Gastroesophageal sphincter (tissue), 4 donors: ENCODE data around the gene APLP2. TPM values are rescaled to one million over a fixed set of nuclear protein-coding genes. Genes with fewer than 3 reads are reported as not detected.
"Not testable (repeated sequence)": the region's sequence is repeated elsewhere in the genome, so short reads cannot be mapped to it uniquely, and the experiment has no call there.

Experiments used
- ATAC-seq: fragments of 150-250 bp; one replicate; pipeline ENCODE4 v1.9.1; 2016; ENCODE audit warnings: mild to moderate bottlenecking, moderate library complexity
- H3K27ac ChIP-seq, 4 donors: fragments of 200-600 bp; sonication (generic) in 3 of 4; 1 replicate in 3 of 4; 2 replicates in 1 of 4; pipeline ENCODE4 v1.5.1; 2016 to 2019
- H3K27me3 ChIP-seq: fragments of 200-600 bp; sonication (generic); one replicate; pipeline ENCODE4 v1.5.1; 2019
- H3K36me3 ChIP-seq, 2 donors: fragments of 200-600 bp; sonication (generic); one replicate each; pipeline ENCODE4 v1.5.1; 2019; ENCODE audit warnings: control low read depth in 1 of 2
- H3K4me1 ChIP-seq, 3 donors: fragments of 200-600 bp; sonication (generic); 1 replicate in 2 of 3; 2 replicates in 1 of 3; pipeline ENCODE4 v1.5.1; 2016 to 2019; ENCODE audit warnings: control low read depth in 2 of 3
- H3K4me3 ChIP-seq, 2 donors: fragments of 200-600 bp; sonication (generic); one replicate each; pipeline ENCODE4 v1.5.1; 2019; ENCODE audit warnings: mild to moderate bottlenecking in 1 of 2, moderate library complexity in 1 of 2
- H3K9me3 ChIP-seq, 3 donors: fragments of 200-600 bp; sonication (generic); one replicate each; pipeline ENCODE4 v1.5.1; 2017 to 2019; ENCODE audit warnings: control low read depth in 2 of 3
- EP300 ChIP-seq: sonication (generic); formaldehyde crosslinking; IDR thresholded peaks from one replicate; pipeline ENCODE4 v1.6.1; 2017; ENCODE audit warnings: antibody characterized with exemption, mild to moderate bottlenecking
- POLR2A ChIP-seq, 2 donors: fragments of 450-650 bp; IDR thresholded peaks; one replicate each; pipeline ENCODE4 v1.6.1; 2017; ENCODE audit warnings: antibody characterized with exemption in 2 of 2, mild to moderate bottlenecking in 2 of 2, moderate library complexity in 1 of 2
- POLR2AphosphoS5 ChIP-seq: sonication (generic); formaldehyde crosslinking; IDR thresholded peaks from one replicate; pipeline ENCODE4 v1.6.1; 2017; ENCODE audit warnings: antibody characterized with exemption
- WGBS, 2 donors: methylation state at CpG; one replicate each; pipeline ENCODE4 v1.1.5; 2018; ENCODE audit warnings: low coverage in 1 of 2; 5-methylcytosine and 5-hydroxymethylcytosine counted together
- small RNA-seq, 4 donors: library from RNA; depleted of rRNA; stranded (forward); fragments of <200 nt; gene quantifications; one replicate each; pipeline ENCODE3, GENCODE V24; 2016
- total RNA-seq, 4 donors: library from RNA; depleted of rRNA; stranded (reverse); fragments of >200 nt; gene quantifications; one replicate each; pipeline ENCODE4 v1.1.0, GENCODE V29; 2016
- TF ChIP-seq, protein P1 (sequence below), 4 experiments: fragments of 200-600 bp in 2 of 4; fragments of 450-650 bp in 2 of 4; sonication (generic) in 1 of 4; IDR thresholded peaks; one replicate each; pipeline ENCODE4 v1.5.1; 2017 to 2019; ENCODE audit warnings: antibody characterized with exemption in 4 of 4, mild to moderate bottlenecking in 2 of 4, moderate library complexity in 2 of 4

APLP2 gene
- total RNA-seq, 4 donors from 2014 or later: 386 to 533 (median 452) TPM

DNA sequence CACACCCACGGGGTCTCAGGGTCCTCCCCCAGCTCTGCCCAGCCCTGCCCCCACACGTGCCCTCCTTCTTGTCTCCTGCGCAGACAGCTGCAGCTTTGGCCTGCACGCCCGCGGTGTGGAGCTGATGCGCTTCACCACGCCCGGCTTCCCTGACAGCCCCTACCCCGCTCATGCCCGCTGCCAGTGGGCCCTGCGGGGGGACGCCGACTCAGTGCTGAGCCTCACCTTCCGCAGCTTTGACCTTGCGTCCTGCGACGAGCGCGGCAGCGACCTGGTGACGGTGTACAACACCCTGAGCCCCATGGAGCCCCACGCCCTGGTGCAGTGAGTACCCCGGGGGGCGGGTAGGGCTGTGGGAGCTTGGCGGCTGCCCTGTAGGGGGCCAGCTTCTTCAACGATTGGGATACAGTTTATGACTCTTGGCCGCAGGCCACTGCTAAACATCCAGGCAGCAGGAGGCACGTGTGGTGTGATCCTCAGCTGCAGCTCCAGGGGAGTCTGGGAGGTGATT lies 120.7 kb downstream of the APLP2 start:
- WGBS, 2 donors: no CpG with 5 or more reads among the region's 29 CpGs
- Histone ChIP-seq H3K27ac (no peak overlapping the region), H3K4me1 (no peaks in the 10 kb centered on the region), H3K27me3 (no peaks in the 10 kb centered on the region), H3K9me3 (no peaks in the 10 kb centered on the region), H3K36me3 (no peaks in the 10 kb centered on the region), H3K4me3 (no peak overlapping the region)
- no peak for ATAC-seq
- TF ChIP-seq, protein P1, sequence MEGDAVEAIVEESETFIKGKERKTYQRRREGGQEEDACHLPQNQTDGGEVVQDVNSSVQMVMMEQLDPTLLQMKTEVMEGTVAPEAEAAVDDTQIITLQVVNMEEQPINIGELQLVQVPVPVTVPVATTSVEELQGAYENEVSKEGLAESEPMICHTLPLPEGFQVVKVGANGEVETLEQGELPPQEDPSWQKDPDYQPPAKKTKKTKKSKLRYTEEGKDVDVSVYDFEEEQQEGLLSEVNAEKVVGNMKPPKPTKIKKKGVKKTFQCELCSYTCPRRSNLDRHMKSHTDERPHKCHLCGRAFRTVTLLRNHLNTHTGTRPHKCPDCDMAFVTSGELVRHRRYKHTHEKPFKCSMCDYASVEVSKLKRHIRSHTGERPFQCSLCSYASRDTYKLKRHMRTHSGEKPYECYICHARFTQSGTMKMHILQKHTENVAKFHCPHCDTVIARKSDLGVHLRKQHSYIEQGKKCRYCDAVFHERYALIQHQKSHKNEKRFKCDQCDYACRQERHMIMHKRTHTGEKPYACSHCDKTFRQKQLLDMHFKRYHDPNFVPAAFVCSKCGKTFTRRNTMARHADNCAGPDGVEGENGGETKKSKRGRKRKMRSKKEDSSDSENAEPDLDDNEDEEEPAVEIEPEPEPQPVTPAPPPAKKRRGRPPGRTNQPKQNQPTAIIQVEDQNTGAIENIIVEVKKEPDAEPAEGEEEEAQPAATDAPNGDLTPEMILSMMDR (IDR thresholded peaks at IDR 0.05): no peak
- TF ChIP-seq EP300 (no peak), POLR2A (IDR thresholded peaks at IDR 0.05) (no peak), POLR2AphosphoS5 (no peak)

DNA sequence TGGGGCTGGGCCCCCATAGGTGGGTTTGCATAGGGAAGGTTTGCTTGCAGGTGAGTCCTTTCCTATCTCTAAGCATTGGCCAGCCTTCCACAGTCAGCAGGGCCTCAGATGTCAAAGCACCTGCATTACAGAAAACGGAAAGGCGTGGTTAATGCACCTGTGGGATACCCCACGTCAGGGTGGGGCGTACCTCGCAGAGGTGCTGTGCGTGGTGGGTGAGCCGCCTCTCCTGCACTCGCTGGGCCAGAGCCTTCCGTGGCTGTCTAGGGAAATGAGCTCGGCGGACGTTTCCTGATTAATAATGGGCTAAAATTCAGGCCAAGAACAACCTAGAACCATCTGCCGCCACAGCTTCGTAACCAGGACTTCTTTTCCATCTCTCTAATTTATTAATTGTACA lies 122.2 kb downstream of the APLP2 start:
- Histone ChIP-seq H3K9me3 (no peaks in the 10 kb centered on the region), H3K27ac (no peak overlapping the region), H3K4me3 (no peak overlapping the region), H3K27me3 (no peaks in the 10 kb centered on the region), H3K4me1 (no peaks in the 10 kb centered on the region), H3K36me3 (no peaks in the 10 kb centered on the region)
- TF ChIP-seq POLR2A (IDR thresholded peaks at IDR 0.05): no peak
- 76 to 87% methylated on average over 10 to 12 of the region's 14 CpGs for WGBS, 2 donors
- ATAC-seq: no peak

DNA sequence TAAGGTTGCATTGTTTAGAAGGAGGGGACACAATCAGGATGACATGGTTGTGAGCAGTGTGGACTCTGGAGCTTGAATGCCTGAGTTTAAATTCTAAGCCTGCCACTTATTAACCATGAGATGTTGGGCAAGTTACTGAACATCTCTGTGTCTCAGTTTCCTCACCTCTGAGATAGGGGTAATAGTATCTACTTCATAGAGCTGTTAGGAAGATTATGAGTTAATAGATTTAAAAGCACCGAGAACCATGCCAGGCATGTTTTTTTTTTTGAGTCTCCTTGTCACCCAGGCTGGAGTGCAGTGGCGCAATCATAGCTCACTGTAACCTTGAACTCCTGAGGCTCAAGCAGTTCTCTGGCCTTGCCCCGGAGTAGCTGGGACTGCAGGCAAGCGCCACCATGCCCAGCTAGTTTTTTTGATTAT lies 123.2 kb downstream of the APLP2 start:
- WGBS, 2 donors: 57 to 64% methylated on average over 2 to 3 of the region's 4 CpGs
- ATAC-seq: no peak
- Histone ChIP-seq H3K4me1 (no peaks in the 10 kb centered on the region), H3K36me3 (no peaks in the 10 kb centered on the region), H3K27ac (no peak overlapping the region), H3K9me3 (no peaks in the 10 kb centered on the region), H3K4me3 (no peak overlapping the region), H3K27me3 (no peaks in the 10 kb centered on the region)
- TF ChIP-seq, protein P1 (IDR thresholded peaks at IDR 0.05): no peak
- TF ChIP-seq POLR2A (IDR thresholded peaks at IDR 0.05): no peak
- TF ChIP-seq POLR2AphosphoS5: no peak
- TF ChIP-seq EP300: no peak

DNA sequence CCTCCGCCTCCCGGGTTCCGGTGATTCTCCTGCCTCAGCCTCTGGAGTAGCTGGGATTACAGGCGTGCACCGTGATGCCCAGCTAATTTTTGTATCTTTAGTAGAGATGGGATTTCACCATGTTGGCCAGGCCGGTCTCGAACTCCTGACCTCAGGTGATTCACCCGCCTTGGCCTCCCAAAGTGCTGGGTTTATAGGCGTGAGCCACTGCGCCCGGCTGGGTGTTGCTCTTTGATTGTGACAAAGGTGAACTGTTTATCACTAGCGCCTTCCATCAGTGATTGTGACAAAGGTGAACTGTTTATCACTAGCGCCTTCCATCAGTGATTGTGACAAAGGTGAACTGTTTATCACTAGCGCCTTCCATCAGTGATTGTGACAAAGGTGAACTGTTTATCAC lies 123.9 kb downstream of the APLP2 start:
- H3K4me3 ChIP-seq, H3K36me3 ChIP-seq, H3K27ac ChIP-seq, H3K4me1 ChIP-seq, H3K9me3 ChIP-seq, H3K27me3 ChIP-seq, ATAC-seq: not testable (repeated sequence)
- WGBS, 2 donors: 92 to 100% methylated on average over 3 to 5 of the region's 14 CpGs

Small RNAs within 50 kb of the gene (small RNA-seq; reads per million reads assigned to genes)
- 0 reads per million in 4 donors for gene RF00015
- gene RPL34P21: 0 reads per million in 4 donors

Other genes with a start within 250 kb of the APLP2 start
- gene NFRKB, start 174.3 kb upstream of the APLP2 start, total RNA-seq: 10 to 100 TPM; 25.8 to 34.1 (median 28.4) TPM
- 10 to 100 TPM in 1 of 4 donors, 1 to 10 TPM in 3; 6.6 to 12.0 (median 7.4) TPM for gene PRDM10, start 67.1 kb upstream of the APLP2 start, total RNA-seq
- 10 to 100 TPM in 1 of 4 donors, 1 to 10 TPM in 2, under 1 TPM in 1; 0.62 to 16.5 (median 1.8) TPM for gene ST14, start 89.9 kb downstream of the APLP2 start, total RNA-seq
- gene ZBTB44, start 245.0 kb downstream of the APLP2 start, total RNA-seq: 10 to 100 TPM; 48.8 to 72.3 (median 60.1) TPM